B cell (primary cell): ENCODE measurements around the gene RPL7A. TPM values are rescaled to one million over a fixed set of nuclear protein-coding genes. Genes with fewer than 3 reads are reported as not detected.
"Not testable (repeated sequence)": the region's sequence is repeated elsewhere in the genome, so short reads cannot be mapped to it uniquely, and the experiment has no call there.

Experiments
- ATAC-seq: fragments of 200-7000 bp; cut with Tn5 transposase; one replicate; pipeline ENCODE4 v1.10.0; 2021; ENCODE audit warnings: low read depth, mild to moderate bottlenecking, moderate number of reproducible peaks, moderate library complexity
- CTCF ChIA-PET: fragments of 350-600 bp; sonication (Branson Sonifier 250); formaldehyde crosslinking; loops from one replicate; lab custom pipeline; 2021; ENCODE audit warnings: antibody characterized with exemption, inconsistent platforms; lab: Charles Lee
- POLR2A ChIA-PET: fragments of 350-600 bp; sonication (Branson Sonifier 250); formaldehyde crosslinking; loops from one replicate; lab custom pipeline; 2021; ENCODE audit warnings: antibody characterized with exemption; lab: Charles Lee
- DNase-seq: peaks from one replicate; pipeline ENCODE4 v3.0.0; 2013
- H2AFZ ChIP-seq: 2 replicates; pipeline ENCODE4 v1.6.1; 2012; ENCODE audit warnings: mild to moderate bottlenecking, low read depth, low read length; ENCODE audit not compliant: insufficient read depth, poor library complexity, severe bottlenecking
- H3K27ac ChIP-seq, 2 donors: 1 replicate in 1 of 2; 2 replicates in 1 of 2; pipeline ENCODE4 v1.5.1; 2012 to 2013; ENCODE audit warnings: low read length in 2 of 2, mild to moderate bottlenecking in 2 of 2, moderate library complexity in 1 of 2
- H3K27me3 ChIP-seq, 4 experiments: fragments of 200-600 bp in 1 of 4; sonication (generic) in 1 of 4; replicated peaks in 1 of 4; 1 replicate in 2 of 4; 2 replicates in 2 of 4; pipeline versions ENCODE4 v1.6.1 to v1.7.0; 2013 to 2016; ENCODE audit warnings: low read length in 3 of 4, mild to moderate bottlenecking in 2 of 4, mixed read lengths in 1 of 4, moderate library complexity in 1 of 4; ENCODE audit not compliant: insufficient read depth in 4 of 4, control insufficient read depth in 3 of 4; ENCODE audit errors: control extremely low read depth in 1 of 4
- H3K36me3 ChIP-seq, 2 experiments: replicated peaks in 1 of 2; 1 replicate in 1 of 2; 2 replicates in 1 of 2; pipeline versions ENCODE4 v1.6.1 to v1.7.1; 2013; ENCODE audit warnings: low read length in 1 of 2; ENCODE audit not compliant: insufficient read depth in 2 of 2, control insufficient read depth in 1 of 2; ENCODE audit errors: control extremely low read depth in 1 of 2, extremely low read depth in 1 of 2
- H3K4me1 ChIP-seq, 2 donors: fragments of 200-600 bp in 1 of 2; sonication (generic) in 1 of 2; 1 replicate in 1 of 2; 2 replicates in 1 of 2; pipeline versions ENCODE4 v1.5.1 to v1.6.1; 2013 to 2017; ENCODE audit warnings: low read length in 2 of 2; ENCODE audit not compliant: control insufficient read depth in 2 of 2, insufficient read depth in 2 of 2
- H3K4me2 ChIP-seq: replicated peaks from 2 replicates; pipeline ENCODE3; 2012; ENCODE audit warnings: mild to moderate bottlenecking, low read depth, low read length; ENCODE audit not compliant: poor library complexity, severe bottlenecking
- H3K4me3 ChIP-seq, 5 experiments: fragments of 200-600 bp in 1 of 5; sonication (generic) in 1 of 5; 1 replicate in 3 of 5; 2 replicates in 2 of 5; pipeline versions ENCODE4 v1.5.1 to v1.7.0; 2011 to 2016; ENCODE audit warnings: low read length in 4 of 5, mild to moderate bottlenecking in 4 of 5, low read depth in 2 of 5, control low read depth in 1 of 5, moderate library complexity in 1 of 5; ENCODE audit not compliant: insufficient read depth in 1 of 5; ENCODE audit errors: control extremely low read depth in 1 of 5, extremely low read depth in 1 of 5
- H3K79me2 ChIP-seq: fragments of 200-600 bp; sonication (generic); one replicate; pipeline ENCODE4 v1.6.0; 2016; ENCODE audit warnings: low read length; ENCODE audit not compliant: control insufficient read depth, insufficient read depth
- H3K9ac ChIP-seq: fragments of 200-600 bp; sonication (generic); 2 replicates; pipeline ENCODE4 v1.6.1; 2017; ENCODE audit warnings: mild to moderate bottlenecking, low read length, moderate library complexity
- H3K9me3 ChIP-seq, 3 donors: one replicate each; pipeline versions ENCODE4 v1.6.1 to v1.7.1; 2013; ENCODE audit warnings: low read length in 2 of 3; ENCODE audit not compliant: control insufficient read depth in 2 of 3, insufficient read depth in 1 of 3; ENCODE audit errors: control extremely low read depth in 1 of 3
- H4K20me1 ChIP-seq: 2 replicates; pipeline ENCODE4 v1.6.0; 2012; ENCODE audit warnings: mild to moderate bottlenecking, low read length; ENCODE audit not compliant: insufficient read depth, control insufficient read depth, poor library complexity, severe bottlenecking
- H3K27ac Mint-ChIP-seq: one replicate; pipeline ENCODE4 v1.8.0; 2021; ENCODE audit warnings: mixed read lengths
- H3K27me3 Mint-ChIP-seq: one replicate; pipeline ENCODE4 v1.8.0; 2021; ENCODE audit warnings: mixed read lengths
- H3K4me1 Mint-ChIP-seq: one replicate; pipeline ENCODE4 v1.8.0; 2021; ENCODE audit warnings: mixed read lengths
- H3K4me3 Mint-ChIP-seq: one replicate; pipeline ENCODE4 v1.8.0; 2021; ENCODE audit warnings: mixed read lengths
- H3K9me3 Mint-ChIP-seq: one replicate; pipeline ENCODE4 v1.8.0; 2022; ENCODE audit warnings: mixed read lengths; ENCODE audit not compliant: insufficient read depth
- EZH2 ChIP-seq: IDR thresholded peaks from 2 replicates; pipeline ENCODE4 v1.6.1; 2012; ENCODE audit warnings: borderline replicate concordance, low read depth, mild to moderate bottlenecking, moderate library complexity, low read length; ENCODE audit not compliant: insufficient read depth, poor library complexity, severe bottlenecking
- WGBS: methylation state at CpG from one replicate; pipeline ENCODE4 v1.1.5; 2013; ENCODE audit warnings: missing lambda C conversion rate; ENCODE audit not compliant: insufficient coverage; 5-methylcytosine and 5-hydroxymethylcytosine counted together
- intact Hi-C: fragments of 100-400 bp; cut with micrococcal nuclease; formaldehyde crosslinking; loops from one replicate; pipeline ENCODE4 v1.10.0; 2022
- polyA plus RNA-seq: library from polyadenylated mRNA; depleted of rRNA; stranded (reverse); fragments of >200 nt; gene quantifications from 2 replicates; pipeline ENCODE4 v1.2.3, GENCODE V29; 2012
- total RNA-seq, 2 donors: library from RNA; stranded (reverse); fragments of 120-200 nt in 1 of 2; gene quantifications; 1 replicate in 1 of 2; 2 replicates in 1 of 2; pipeline versions ENCODE4 v1.2.3 to v1.2.4, GENCODE V29; 2013 to 2022
- TF ChIP-seq, protein P1 (sequence below): fragments of 200-600 bp; IDR thresholded peaks from one replicate; pipeline ENCODE4 v1.8.0; 2022; ENCODE audit warnings: antibody characterized with exemption, mild to moderate bottlenecking

The RPL7A gene
- total and polyA plus RNA-seq, 2 donors (not counting 1 experiment from before 2014, with no cell fraction given): 2,407 to 3,937 TPM

- Mint-ChIP-seq H3K9me3 (no peaks in the 10 kb centered on the region), H3K4me1 (peaks cover 4% of the 10 kb centered on the region), H3K4me3 (no peak overlapping the region), H3K27ac (no peak overlapping the region), H3K27me3 (no peaks in the 10 kb centered on the region)
- H3K27me3 ChIP-seq: no peaks in the 10 kb centered on the region
- ChIA-PET CTCF (no interaction called here), POLR2A (no interaction called here)
- H3K9ac ChIP-seq: no peak overlapping the region
- peaks cover 3 to 25% of the 10 kb centered on the region in 2 experiments for H3K36me3 ChIP-seq
- no peak overlapping the region for H3K27ac ChIP-seq
- TF ChIP-seq, protein P1, sequence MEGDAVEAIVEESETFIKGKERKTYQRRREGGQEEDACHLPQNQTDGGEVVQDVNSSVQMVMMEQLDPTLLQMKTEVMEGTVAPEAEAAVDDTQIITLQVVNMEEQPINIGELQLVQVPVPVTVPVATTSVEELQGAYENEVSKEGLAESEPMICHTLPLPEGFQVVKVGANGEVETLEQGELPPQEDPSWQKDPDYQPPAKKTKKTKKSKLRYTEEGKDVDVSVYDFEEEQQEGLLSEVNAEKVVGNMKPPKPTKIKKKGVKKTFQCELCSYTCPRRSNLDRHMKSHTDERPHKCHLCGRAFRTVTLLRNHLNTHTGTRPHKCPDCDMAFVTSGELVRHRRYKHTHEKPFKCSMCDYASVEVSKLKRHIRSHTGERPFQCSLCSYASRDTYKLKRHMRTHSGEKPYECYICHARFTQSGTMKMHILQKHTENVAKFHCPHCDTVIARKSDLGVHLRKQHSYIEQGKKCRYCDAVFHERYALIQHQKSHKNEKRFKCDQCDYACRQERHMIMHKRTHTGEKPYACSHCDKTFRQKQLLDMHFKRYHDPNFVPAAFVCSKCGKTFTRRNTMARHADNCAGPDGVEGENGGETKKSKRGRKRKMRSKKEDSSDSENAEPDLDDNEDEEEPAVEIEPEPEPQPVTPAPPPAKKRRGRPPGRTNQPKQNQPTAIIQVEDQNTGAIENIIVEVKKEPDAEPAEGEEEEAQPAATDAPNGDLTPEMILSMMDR: no peak
- TF ChIP-seq EZH2: no peak
- H3K4me3 ChIP-seq: no peak overlapping the region
- H4K20me1 ChIP-seq: peaks cover 20% of the 10 kb centered on the region
- ATAC-seq (no peak), DNase-seq (no peak)
- no peak overlapping the region for H2AFZ ChIP-seq
- H3K9me3 ChIP-seq: peaks cover 0 to 8% (median 0%) of the 10 kb centered on the region in 3 donors
- 96% methylated on average over 8 of the region's 10 CpGs for WGBS
- intact Hi-C loops: no loop called here
- H3K79me2 ChIP-seq: no peaks in the 10 kb centered on the region
- no peaks in the 10 kb centered on the region for H3K4me1 ChIP-seq
- no peak overlapping the region for H3K4me2 ChIP-seq
Measured at GRCh38 chr9:133327834-133328484, 20.1 kb upstream of the RPL7A start.

DNA sequence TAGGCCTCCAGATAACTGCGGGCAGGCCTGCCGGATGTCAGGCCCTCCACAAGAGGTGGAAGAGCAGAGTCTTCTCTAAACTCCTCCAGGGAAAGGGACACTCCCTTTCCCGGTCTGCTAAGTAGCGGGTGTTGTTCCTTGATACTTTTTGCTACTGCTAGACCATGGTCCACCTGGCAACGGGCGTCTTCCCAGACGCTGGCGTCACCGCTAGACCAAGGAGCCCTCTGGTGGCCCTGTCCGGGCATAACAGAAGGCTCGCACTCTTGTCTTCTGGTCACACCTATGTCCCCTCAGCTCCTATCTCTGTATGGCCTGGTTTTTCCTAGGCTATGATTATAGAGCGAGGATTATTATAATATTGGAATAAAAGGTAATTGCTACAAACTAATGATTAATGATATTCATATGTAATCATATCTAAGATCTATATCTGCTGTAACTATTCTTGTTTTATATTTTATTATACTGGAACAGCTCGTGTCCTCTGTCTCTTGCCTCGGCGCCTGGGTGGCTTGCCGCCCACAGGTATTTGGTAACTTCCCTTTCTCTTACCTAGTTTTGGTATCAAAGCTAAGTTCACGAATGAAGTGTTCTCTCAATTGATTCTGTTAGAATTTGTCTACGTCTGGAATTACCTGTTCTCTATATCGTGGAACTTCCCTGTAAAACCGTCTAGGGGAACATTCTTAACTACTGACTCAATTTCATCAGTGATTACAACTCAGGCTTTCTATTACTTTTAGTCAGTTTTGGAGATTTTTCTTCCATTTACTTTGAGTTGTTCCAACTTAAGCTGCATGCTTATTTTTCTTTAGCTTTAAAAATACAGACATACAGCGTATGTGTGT lies 18.5 kb upstream of the RPL7A start:
- H3K9ac ChIP-seq, H3K79me2 ChIP-seq, H3K4me1 ChIP-seq, ATAC-seq, H3K4me3 ChIP-seq, POLR2A ChIA-PET, H3K27me3 Mint-ChIP-seq, H2AFZ ChIP-seq, H3K27me3 ChIP-seq, H3K27ac Mint-ChIP-seq, H3K27ac ChIP-seq, intact Hi-C loops, H3K4me3 Mint-ChIP-seq, H3K4me2 ChIP-seq, H3K9me3 Mint-ChIP-seq, H3K9me3 ChIP-seq: not testable (repeated sequence)
- Histone ChIP-seq H3K36me3 (peaks cover 3 to 41% of the 10 kb centered on the region in 2 experiments), H4K20me1 (peaks cover 36% of the 10 kb centered on the region)
- 60% methylated on average over 3 of the region's 21 CpGs for WGBS
- CTCF ChIA-PET: interaction anchor here (0.6 to 1.6 kb wide), 3 partner anchors 14 to 307 kb away, joined by 4 to 5 read pairs (median 4); no protein-coding TSS in a partner anchor
- H3K4me1 Mint-ChIP-seq: peaks cover 11% of the 10 kb centered on the region
- TF ChIP-seq, protein P1: peak; percentile 52
- DNase-seq: peak; percentile 22
